CD4-positive, alpha-beta T cell treated with Interferon alpha-2 for 1 hour (primary cell): ENCODE results near the gene GPR173.

ENCODE experiments used
- DNase-seq, 2 donors: peaks; one replicate each; pipeline ENCODE4 v3.0.0-alpha.2; 2020 to 2022

GPR173 gene

DNA sequence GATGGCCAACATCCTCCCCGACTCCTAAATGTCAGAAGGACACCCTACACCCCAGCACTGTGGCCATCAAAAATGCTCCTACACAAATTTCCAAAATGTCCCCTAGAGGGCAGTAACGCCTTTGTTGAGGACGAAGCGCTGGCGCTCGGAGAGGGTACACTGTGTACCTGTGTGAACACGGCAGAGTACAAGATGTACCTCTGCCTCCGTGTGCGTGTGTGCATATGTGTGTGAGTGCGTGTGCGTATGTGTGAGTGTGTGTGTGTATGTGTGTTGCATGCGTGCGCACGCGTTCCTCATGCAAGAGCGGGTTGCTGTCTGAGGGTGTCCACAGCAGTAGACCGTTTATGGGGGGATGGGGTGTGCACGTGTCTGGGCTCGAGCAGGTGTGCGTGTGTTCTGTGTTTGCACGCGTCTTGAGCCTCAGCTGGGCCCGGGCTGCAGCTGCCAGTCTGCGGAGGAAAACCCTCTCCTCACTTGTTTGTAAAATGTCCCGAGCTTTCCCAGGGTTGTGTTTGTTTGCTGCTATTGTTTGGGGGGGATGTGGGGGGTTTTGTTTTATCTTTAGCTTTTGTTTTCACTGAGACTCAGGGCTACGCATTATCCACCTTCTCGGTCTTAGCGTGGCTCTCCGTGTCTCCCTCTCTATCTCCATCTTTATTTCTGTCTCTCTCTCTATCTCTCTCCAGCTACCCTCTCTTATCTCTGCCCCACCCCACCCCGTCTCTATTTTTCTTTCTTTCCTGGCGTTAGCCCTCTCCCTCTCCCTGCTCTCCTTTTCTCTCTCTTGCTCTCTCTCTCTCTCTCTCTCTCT lies 23.2 kb downstream of the GPR173 start:
- peak; percentile 76 to 86 for DNase-seq

DNA sequence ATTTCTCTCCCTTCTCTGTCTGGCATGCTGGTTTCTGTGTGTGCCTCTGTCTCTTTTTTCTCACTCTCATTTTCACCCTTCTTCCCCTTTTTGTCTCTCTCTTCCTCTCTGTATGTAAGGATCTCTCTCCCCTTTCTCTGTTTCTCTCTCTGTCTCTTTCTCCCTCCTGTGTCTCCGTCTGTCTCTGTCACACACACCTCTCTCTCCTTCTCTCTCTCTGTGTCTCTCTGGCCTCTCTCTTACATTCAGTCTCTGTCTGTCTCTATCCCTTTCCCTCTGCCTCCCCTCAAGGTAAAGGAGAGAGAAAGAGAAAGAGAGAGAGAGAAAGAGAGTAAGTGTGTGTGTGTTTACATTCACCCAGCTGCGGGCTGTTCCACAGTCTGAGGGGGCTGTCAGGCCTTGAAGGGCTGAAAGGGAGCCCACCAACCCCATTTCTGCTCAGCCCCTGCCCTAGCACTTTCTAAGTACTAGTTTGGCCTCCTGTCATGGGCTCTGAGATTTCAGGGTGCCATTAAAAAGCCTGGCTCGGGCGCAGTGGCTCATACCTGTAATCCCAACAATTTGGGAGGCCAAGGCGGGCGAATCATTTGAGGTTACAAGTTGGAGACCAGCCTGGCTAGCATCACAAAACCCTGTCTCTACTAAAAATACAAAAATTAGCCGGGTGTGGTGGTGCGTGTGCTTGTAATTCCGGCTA lies 24.0 kb downstream of the GPR173 start:
- DNase-seq = no peak

DNA sequence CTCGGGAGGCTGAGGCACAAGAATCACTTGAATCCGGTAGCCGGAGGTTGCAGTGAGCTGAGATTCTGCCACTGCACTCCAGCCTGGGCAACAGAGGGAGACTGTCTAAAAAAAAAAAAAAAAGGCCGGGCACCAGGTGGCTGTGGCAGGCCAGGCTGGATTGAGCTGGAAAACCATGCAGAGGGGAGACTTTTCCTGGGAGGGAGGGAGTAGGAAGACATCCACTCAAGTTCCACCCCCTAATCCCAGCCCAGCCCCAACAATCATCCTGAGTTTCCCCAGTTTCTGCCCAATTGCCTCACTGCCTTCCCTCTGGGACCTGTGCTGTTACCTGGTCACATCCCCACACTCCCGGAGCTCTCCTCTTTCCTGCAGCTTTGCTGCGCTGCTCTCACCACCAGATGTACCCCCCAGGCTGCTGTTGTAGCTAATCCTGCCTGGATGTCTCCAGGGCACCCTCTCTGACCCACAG lies 24.6 kb downstream of the GPR173 start:
- DNase-seq = no peak

DNA sequence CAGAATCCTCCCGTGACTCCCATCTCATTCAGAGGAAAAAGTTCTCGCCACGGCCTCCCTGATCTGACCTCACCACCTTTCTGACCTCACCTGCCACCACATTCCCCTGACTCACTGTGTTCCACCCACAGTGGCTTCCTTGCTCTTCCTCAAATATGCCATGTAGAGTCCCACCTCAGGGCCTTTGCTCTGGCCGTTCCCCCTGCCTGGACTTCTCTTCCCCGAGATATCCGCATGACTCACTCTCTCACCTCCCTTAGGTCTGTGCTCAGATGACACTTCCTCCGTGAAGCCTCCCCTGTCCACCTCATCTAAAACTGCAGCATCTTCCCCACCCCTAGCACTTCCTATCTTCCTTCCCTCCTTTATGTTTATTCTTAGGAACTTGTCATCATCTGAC lies 26.4 kb downstream of the GPR173 start:
- no peak for DNase-seq

DNA sequence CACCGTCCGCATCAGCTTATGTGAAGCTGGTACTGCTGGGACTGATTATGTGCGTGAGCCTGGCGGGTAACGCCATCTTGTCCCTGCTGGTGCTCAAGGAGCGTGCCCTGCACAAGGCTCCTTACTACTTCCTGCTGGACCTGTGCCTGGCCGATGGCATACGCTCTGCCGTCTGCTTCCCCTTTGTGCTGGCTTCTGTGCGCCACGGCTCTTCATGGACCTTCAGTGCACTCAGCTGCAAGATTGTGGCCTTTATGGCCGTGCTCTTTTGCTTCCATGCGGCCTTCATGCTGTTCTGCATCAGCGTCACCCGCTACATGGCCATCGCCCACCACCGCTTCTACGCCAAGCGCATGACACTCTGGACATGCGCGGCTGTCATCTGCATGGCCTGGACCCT lies 28.1 kb downstream of the GPR173 start:
- no peak for DNase-seq

DNA sequence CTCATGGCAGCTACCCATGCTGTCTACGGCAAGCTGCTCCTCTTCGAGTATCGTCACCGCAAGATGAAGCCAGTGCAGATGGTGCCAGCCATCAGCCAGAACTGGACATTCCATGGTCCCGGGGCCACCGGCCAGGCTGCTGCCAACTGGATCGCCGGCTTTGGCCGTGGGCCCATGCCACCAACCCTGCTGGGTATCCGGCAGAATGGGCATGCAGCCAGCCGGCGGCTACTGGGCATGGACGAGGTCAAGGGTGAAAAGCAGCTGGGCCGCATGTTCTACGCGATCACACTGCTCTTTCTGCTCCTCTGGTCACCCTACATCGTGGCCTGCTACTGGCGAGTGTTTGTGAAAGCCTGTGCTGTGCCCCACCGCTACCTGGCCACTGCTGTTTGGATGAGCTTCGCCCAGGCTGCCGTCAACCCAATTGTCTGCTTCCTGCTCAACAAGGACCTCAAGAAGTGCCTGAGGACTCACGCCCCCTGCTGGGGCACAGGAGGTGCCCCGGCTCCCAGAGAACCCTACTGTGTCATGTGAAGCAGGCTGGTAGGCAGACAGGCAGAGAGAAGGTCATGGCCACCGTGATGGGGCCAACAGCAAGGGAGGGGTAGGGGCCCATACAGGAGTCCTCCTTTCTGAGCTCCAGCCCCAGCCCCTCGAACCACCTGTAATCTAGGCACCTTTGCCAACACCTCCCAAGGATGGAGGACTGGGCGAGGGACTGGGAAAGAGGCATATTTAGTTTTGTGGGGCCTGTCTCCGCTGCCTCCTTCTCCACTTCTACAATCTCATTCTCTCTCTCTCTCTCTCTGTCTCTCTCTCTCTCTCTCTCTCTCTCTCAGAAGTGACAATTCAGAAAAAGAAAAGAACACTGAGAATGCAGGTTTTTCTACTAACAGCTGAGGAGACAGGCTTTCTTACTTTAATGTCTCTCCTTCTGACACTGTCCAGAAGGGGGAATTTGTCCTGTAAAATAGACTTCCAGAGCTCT lies 28.9 kb downstream of the GPR173 start:
- DNase-seq = no peak

DNA sequence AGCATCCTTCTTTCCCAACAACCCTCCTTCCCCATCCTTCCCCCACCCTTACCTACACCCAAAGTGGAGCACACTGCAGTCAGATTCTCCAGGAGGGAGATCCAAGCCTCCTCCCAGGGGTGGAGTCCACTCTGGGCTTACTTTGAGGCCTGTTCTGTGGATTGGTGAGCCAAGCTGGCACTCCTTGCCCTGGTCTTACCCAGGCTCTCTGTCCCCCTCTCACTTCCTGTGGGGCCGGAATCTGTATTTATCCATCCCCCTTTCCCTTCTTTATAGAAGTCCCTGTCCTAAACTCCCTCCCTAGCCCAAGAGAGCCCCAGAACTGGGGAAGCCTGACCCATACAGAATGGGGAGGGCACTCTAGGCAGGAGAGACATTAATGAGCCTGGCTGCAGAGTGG lies 30.4 kb downstream of the GPR173 start:
- DNase-seq = no peak

DNA sequence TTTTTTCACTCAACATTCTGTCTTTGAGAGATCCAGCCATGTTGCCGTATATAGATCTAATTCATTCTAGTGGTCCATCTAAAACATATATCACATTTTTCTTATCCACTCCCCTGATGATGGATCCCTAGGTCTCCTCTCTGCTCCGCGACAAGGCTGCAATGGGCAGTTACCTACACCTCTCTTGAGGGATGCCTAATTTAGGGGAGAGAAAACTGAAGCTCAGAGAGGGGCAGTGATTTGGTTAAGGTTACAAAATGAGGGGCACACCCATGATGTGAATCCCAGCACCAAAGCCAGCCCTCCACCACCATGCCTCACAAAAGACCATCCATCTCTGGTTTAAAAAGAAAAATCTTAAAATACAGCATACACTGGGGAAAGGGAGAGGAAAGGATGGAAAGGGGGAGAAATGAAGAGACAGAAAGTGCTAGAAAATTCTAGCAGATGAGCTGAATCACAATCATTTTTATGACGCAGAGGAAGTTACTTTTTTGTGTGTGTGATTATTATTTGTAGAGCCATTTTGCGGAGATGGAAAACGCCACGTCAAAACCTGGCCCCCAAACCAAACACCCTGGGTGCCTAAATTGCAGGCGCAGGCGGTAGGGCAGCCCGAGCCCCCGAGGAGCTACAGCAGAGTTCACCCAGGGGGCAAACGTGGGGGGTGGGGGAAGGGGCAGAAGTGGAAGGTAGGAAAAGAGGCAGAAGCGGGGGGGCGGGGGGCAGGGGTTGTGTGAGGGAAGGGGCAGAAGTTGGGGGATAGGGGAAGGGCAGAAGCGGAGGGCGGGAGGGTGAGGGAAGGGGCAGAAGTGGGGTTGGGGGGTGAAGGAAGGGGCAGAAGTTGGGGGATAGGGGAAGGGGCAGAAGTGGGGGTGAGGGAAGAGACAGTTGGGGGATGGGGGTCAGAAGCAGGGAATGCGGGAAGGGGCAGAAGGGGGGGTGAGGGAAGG lies 32.3 kb downstream of the GPR173 start:
- peak; percentile 27 to 50 for DNase-seq

DNA sequence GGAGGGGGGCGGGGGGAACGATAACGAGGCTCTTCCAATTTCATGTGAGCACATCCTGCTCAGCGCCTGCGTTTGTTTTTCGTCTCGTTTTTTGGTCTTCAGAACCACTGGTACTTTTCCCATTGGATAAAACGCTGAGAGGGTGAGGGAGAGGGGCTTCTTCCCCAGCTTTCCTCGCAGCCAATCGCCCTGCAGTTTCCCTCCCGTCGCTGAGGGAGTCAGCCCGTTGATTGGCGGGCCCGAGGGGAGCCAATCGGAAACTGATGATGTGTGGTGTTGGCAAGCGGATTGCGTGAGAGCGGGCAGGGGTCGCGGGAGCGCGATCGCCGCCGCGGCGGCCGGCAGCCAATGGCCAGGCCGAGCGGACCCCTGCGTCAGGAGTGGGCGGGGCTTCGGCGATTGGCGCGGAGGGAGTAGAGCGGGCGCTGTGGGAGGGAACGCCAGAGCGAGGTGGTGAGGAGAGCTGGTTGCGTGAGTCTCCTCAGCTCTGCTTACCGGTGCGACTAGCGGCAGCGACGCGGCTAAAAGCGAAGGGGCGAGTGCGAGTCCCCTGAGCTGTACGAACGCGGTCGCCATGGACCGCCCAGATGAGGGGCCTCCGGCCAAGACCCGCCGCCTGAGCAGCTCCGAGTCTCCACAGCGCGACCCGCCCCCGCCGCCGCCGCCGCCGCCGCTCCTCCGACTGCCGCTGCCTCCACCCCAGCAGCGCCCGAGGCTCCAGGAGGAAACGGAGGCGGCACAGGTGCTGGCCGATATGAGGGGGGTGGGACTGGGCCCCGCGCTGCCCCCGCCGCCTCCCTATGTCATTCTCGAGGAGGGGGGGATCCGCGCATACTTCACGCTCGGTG lies 33.6 kb downstream of the GPR173 start, which contains the start of gene TSPYL2:
TSS of gene TSPYL2 (plus strand) at position 443 of the 848 bp plus-strand sequence. CDS start at position 575, 132 bp downstream.
- DNase-seq = peak; percentile 96

DNA sequence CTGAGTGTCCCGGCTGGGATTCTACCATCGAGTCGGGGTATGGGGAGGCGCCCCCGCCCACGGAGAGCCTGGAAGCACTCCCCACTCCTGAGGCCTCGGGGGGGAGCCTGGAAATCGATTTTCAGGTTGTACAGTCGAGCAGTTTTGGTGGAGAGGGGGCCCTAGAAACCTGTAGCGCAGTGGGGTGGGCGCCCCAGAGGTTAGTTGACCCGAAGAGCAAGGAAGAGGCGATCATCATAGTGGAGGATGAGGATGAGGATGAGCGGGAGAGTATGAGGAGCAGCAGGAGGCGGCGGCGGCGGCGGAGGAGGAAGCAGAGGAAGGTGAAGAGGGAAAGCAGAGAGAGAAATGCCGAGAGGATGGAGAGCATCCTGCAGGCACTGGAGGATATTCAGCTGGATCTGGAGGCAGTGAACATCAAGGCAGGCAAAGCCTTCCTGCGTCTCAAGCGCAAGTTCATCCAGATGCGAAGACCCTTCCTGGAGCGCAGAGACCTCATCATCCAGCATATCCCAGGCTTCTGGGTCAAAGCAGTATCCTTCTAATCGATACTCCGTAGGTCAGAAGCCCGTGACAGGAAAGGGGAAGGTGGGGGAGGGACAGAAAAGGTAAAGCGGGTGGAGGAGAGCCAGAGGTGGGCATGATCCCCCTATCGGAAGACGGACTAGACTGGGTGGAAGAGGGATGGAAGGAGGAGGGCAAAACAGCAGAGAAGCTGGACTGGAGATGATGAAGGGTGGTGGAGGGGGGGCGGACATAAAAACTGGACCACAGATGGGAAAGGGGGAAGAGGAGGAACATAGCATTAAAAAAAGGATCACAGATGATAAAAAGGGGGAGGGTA lies 34.4 kb downstream of the GPR173 start:
- no peak for DNase-seq

DNA sequence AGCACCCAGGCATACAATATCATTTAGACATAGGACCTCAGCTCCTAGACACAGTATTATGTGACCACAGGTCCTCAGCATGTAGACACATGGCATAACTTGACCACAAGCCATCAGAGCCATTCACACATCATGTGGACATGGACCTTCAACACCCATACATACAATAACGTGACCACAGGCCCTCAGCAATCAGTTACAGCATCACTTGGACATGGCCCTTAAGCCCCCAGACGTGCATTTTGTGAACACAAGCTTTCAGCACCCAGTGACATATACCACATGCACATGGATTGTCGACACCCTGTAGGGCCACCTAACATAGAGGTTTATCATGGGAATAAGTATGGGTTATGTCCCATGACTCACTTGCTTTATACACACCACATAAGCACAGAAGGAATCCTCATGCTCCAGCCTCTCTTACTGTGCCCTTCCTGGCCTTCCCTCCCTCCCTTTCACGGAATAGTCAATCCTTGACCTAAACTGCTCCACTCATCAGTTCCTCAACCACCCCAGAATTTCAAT lies 35.5 kb downstream of the GPR173 start:
- no peak for DNase-seq

DNA sequence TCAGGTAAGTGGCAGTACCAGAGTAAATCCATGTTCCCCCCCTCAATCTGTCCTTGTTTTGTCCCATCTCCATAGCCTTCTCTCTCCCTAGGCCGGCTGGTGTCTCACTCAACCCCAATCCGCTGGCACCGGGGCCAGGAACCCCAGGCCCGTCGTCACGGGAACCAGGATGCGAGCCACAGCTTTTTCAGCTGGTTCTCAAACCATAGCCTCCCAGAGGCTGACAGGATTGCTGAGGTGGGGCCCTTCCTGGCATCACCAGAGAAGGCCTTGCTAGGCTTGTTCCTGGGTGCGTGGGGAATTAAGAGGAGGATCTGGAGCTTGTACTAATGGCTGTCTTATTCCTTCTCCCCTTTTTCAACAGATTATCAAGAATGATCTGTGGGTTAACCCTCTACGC lies 36.3 kb downstream of the GPR173 start:
- DNase-seq = no peak

DNA sequence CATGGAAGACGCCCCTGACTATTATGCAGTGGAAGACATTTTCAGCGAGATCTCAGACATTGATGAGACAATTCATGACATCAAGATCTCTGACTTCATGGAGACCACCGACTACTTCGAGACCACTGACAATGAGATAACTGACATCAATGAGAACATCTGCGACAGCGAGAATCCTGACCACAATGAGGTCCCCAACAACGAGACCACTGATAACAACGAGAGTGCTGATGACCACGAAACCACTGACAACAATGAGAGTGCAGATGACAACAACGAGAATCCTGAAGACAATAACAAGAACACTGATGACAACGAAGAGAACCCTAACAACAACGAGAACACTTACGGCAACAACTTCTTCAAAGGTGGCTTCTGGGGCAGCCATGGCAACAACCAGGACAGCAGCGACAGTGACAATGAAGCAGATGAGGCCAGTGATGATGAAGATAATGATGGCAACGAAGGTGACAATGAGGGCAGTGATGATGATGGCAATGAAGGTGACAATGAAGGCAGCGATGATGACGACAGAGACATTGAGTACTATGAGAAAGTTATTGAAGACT lies 37.2 kb downstream of the GPR173 start:
- peak in 1 of 2 donors; percentile 41 for DNase-seq

DNA sequence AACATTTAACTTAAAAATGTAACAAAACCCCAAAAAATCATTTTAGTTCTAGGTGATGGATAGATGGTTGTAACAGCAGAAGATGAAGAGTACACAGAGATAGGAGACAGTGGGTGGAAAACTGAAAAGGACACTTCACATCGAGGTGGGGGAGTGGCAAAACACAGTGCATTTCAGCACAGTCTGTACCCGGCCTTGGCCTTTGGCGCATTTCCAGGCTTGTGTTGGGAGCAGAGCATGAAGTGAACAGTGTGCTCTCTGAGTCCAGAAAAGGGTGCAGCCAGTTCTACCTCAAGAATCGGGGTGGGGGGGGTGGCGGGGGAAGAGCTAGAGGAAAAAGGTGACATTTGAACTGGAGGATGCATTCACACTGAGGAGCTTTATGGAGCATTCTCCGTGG lies 37.9 kb downstream of the GPR173 start:
- no peak for DNase-seq

DNA sequence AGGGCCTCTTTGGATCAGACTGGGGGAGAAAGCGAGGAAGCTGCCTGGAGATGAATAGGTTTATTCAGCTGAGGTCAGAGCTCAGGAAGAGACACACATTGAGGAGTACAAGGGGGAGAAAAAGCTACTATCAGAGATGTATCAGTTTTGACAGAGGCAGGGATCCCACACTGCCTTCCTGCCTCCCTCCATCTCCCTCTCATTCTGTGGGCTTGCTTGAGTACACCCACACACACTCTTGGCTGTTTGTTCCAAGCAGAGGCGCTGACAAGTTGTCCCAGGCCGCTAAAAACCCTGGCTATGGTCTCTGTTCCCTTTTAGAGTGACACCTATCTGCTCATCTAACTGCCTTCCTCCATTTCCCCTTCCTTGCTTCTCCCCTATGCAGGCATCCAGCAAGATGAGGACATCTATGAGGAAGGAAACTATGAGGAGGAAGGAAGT lies 38.8 kb downstream of the GPR173 start:
- peak in 1 of 2 donors; percentile 22 for DNase-seq

DNA sequence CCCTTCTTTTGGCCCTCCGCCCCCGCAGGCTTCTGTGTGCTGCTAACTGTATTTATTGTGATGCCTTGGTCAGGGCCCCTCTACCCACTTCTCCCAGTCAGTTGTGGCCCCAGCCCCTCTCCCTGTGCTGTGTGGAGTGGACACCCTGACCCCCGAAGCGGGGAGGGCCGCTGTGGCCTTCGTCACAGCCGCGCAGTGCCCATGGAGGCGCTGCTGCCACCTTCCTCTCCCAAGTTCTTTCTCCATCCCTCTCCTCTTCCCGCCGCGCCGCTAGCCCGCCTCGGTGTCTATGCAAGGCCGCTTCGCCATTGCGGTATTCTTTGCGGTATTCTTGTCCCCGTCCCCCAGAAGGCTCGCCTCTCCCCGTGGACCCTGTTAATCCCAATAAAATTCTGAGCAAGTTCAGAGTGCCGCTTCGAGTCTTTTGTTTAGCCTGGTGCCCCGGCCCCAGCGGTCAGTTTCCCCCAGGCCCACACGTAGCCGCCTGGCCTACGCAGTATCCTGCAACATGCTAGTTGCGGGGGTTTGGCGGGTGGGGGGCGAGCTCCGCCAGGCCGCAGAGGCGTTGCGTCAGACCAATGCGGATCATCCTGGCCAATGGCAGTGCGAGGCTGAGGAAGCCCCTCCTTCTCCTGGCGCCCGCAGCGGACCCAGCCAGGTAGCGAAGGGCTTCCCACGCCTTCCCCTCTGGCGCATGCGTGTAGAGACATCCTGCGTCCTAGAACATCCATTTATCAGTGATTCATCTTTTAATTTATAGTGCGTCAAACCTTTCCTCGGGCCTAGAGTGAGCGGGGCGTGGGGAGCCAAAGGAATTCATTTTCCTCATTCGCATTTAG lies 39.8 kb downstream of the GPR173 start:
- DNase-seq = peak; percentile 87 to 91

DNA sequence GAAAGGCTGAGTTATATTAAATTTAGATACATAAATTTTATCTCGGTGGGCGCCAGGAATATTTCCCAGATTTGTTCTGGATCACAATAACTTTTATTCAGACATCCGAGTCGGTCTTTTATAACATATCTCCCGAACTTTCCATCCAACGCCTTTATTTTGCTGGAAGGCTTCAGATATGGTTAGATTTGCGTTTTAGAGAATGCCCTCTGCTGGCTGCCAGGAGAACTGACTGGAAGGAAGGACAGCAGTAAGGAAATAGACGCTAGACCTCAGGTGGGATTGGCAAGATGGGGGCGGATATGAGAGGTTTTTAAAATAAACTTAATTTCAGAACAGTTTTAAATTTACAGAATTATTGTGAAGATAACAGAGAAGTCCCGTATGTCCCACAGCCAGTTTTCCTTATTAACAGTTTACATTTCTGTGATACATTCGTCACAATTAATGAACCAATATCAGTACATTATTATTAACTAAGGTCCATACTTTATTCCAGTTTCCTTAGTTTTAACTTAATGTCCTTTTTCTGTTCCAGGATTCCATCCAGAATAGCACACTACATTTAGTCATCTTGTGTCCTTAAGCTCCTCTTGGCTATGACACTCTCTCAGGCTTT lies 40.7 kb downstream of the GPR173 start:
- DNase-seq = peak; percentile 53 to 72

DNA sequence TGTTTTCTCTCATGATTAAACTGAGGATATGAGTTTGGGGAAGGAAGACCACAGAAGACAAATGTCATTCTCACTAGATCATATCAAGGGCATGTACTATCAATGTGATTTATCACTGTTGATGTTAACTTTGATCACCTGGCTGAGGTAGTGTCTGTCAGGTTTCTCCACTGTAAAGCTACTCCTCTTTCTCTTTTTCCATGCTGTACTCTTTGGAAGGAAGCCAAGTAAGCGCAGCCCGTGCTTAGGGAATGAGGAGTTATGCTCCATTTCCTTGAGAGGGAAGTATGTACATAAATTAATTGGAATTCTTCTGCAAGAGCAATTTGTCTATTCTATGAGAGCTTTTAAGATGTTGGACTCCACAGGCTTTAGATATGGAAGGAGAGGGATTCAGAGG lies 41.3 kb downstream of the GPR173 start:
- DNase-seq = no peak
